RWPE1 (cell line): ENCODE data around the gene SLC10A1.

Source experiments
- CTCF ChIA-PET: fragments of 350-600 bp; sonication (Branson Sonifier 250); formaldehyde crosslinking; extraction: SDS; loops from one replicate; lab custom pipeline; 2021; lab: Yijun Ruan, JAX
- POLR2A ChIA-PET: fragments of 400-600 bp; formaldehyde crosslinking; extraction: SDS; loops from one replicate; lab custom pipeline; 2020; ENCODE audit warnings: antibody characterized with exemption; ENCODE audit not compliant: low non-redundant PET; lab: Yijun Ruan, JAX
- DNase-seq: peaks from one replicate; pipeline ENCODE4 v3.0.0; 2012; ENCODE audit warnings: low spot score
- H3K27ac ChIP-seq: fragments of 450-650 bp; 2 replicates; pipeline ENCODE4 v1.5.1; 2017
- CTCF ChIP-seq: fragments of 450-650 bp; conservative IDR thresholded peaks from 2 replicates; pipeline ENCODE4 v1.5.1; 2017; ENCODE audit warnings: low read depth, mild to moderate bottlenecking

The SLC10A1 gene

GRCh38 chr14:69769623-69770022 lies 27.4 kb downstream of the SLC10A1 start:
- ChIA-PET CTCF (no interaction called here), POLR2A (interaction anchor here (0.6 kb wide), 1 partner anchor 84 kb away, joined by 3 read pairs; no protein-coding TSS in a partner anchor)
- no peak for DNase-seq
- H3K27ac ChIP-seq: no peak overlapping the region
- no peak for TF ChIP-seq CTCF

GRCh38 chr14:69768873-69769272 lies 28.2 kb downstream of the SLC10A1 start:
- H3K27ac ChIP-seq: no peak overlapping the region
- POLR2A ChIA-PET: interaction anchor here (0.6 kb wide), 1 partner anchor 83 kb away, joined by 3 read pairs; no protein-coding TSS in a partner anchor
- DNase-seq: no peak
- CTCF ChIA-PET: no interaction called here
- TF ChIP-seq CTCF: no peak

- DNase-seq: peak; percentile 86
- POLR2A ChIA-PET: interaction anchor here (0.6 to 1.1 kb wide), 3 partner anchors 11 to 1016 kb away, joined by 3 read pairs; no protein-coding TSS in a partner anchor
- no peak for TF ChIP-seq CTCF
- peak overlapping the region; percentile 97 for H3K27ac ChIP-seq
- CTCF ChIA-PET: interaction anchor here (1.0 kb wide), 1 partner anchor 33 kb away, joined by 3 read pairs; no protein-coding TSS in a partner anchor
Measured at GRCh38 chr14:69767369-69767999, 29.6 kb downstream of the SLC10A1 start.

- peak within 1 kb of the TSS; percentile 97 for H3K27ac ChIP-seq
- POLR2A ChIA-PET: interaction anchor here (0.8 to 1.1 kb wide), 2 partner anchors 12 to 54 kb away, joined by 3 read pairs; no protein-coding TSS in a partner anchor
- CTCF ChIA-PET: no interaction called here
- TF ChIP-seq CTCF: no peak
- peak; percentile 94 for DNase-seq
Measured at GRCh38 chr14:69766984-69767368, 30.1 kb downstream of the SLC10A1 start, which contains the start of gene SRSF5. Gene SRSF5 (plus strand): TSS chr14:69767142. CDS start chr14:69768157, 1,015 bp downstream.

GRCh38 chr14:69763761-69764510 lies 33.1 kb downstream of the SLC10A1 start:
- POLR2A ChIA-PET: no interaction called here
- H3K27ac ChIP-seq: no peak overlapping the region
- TF ChIP-seq CTCF: no peak
- CTCF ChIA-PET: interaction anchor here (0.6 kb wide), 1 partner anchor 19 kb away, joined by 3 read pairs; no protein-coding TSS in a partner anchor
- DNase-seq: no peak

GRCh38 chr14:69760810-69761209 lies 36.2 kb downstream of the SLC10A1 start:
- ChIA-PET CTCF (no interaction called here), POLR2A (no interaction called here)
- DNase-seq: no peak
- no peak overlapping the region for H3K27ac ChIP-seq
- TF ChIP-seq CTCF: no peak
